GM12874 (cell line): Measurements from ENCODE around the gene FAM181A.

Source experiments
- CTCF ChIP-seq: IDR thresholded peaks from 2 replicates; pipeline ENCODE4 v1.5.1; 2011; ENCODE audit warnings: low read depth, mild to moderate bottlenecking, control low read depth, low read length, moderate library complexity; ENCODE audit not compliant: insufficient read depth

FAM181A gene

GRCh38 chr14:93926245-93926872, 785 bp upstream of the FAM181A start:
- TF ChIP-seq CTCF, result no peak

GRCh38 chr14:93927800-93928145, 629 bp downstream of the FAM181A start:
- TF ChIP-seq CTCF, result no peak

- TF ChIP-seq CTCF, result no peak
Measured at GRCh38 chr14:93928184-93929047, 1.3 kb downstream of the FAM181A start.

GRCh38 chr14:93929048-93929535, 1.9 kb downstream of the FAM181A start:
- TF ChIP-seq CTCF, result no peak

GRCh38 chr14:93929657-93930056, 2.5 kb downstream of the FAM181A start:
- no peak for TF ChIP-seq CTCF

- no peak for TF ChIP-seq CTCF
Measured at GRCh38 chr14:93930296-93930988, 3.3 kb downstream of the FAM181A start.

GRCh38 chr14:93930989-93931307, 3.8 kb downstream of the FAM181A start:
- TF ChIP-seq CTCF, result no peak
